LNCAP (cell line): ENCODE results near the gene PPP2R5C.

Experiments
- TF ChIP-seq, protein P1 (sequence below): fragments of 450-650 bp; IDR thresholded peaks from 2 replicates; pipeline ENCODE4 v1.5.1; 2017; ENCODE audit warnings: mild to moderate bottlenecking

PPP2R5C gene

DNA sequence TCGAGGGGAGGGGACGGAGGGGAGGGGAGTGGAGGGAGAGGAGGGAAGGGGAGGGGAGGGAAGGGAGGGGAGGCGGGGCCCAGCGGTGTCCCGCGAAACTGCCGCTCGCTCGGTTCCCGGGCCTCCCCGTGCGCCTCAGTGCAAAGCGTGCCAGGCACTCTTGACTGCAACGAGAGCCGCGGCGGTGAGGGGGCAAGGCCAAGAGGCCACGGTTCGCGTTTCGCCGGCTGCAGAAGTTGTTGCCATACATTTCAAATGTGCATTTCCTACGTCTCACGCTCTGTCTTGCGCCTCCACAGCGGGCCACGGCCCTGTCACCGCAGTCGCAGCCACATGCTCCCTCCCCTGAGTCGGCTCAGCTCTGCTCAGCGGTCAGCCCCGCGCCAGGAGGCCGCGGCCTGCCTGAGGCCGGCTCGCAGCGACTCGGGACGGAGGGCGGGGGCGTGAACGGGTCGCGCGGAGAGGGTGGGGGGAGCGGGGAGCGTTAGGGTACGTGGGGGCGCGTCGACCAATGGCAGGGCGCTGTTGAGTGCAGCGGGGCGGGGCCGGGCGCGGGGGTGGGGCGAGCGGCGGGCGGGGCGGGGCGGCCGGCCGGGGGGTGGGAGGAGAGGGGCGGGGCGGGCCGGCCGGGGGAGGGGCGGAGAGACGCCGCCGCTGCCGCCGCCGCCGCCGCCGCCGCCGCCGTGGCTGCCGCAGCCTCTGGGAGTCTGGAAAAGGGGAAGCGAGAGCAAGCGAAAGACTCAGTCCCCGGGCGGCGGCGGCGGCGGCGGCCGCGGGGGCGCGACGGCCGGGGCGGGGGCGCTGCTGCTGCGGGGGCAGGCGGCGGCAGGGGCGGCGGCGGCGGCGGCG, at the start of gene PPP2R5C:
TSS of gene PPP2R5C (plus strand) at position 678 of the 849 bp plus-strand sequence. CDS start 185 bp downstream, outside the sequence.
- TF ChIP-seq, protein P1, sequence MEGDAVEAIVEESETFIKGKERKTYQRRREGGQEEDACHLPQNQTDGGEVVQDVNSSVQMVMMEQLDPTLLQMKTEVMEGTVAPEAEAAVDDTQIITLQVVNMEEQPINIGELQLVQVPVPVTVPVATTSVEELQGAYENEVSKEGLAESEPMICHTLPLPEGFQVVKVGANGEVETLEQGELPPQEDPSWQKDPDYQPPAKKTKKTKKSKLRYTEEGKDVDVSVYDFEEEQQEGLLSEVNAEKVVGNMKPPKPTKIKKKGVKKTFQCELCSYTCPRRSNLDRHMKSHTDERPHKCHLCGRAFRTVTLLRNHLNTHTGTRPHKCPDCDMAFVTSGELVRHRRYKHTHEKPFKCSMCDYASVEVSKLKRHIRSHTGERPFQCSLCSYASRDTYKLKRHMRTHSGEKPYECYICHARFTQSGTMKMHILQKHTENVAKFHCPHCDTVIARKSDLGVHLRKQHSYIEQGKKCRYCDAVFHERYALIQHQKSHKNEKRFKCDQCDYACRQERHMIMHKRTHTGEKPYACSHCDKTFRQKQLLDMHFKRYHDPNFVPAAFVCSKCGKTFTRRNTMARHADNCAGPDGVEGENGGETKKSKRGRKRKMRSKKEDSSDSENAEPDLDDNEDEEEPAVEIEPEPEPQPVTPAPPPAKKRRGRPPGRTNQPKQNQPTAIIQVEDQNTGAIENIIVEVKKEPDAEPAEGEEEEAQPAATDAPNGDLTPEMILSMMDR = no peak

DNA sequence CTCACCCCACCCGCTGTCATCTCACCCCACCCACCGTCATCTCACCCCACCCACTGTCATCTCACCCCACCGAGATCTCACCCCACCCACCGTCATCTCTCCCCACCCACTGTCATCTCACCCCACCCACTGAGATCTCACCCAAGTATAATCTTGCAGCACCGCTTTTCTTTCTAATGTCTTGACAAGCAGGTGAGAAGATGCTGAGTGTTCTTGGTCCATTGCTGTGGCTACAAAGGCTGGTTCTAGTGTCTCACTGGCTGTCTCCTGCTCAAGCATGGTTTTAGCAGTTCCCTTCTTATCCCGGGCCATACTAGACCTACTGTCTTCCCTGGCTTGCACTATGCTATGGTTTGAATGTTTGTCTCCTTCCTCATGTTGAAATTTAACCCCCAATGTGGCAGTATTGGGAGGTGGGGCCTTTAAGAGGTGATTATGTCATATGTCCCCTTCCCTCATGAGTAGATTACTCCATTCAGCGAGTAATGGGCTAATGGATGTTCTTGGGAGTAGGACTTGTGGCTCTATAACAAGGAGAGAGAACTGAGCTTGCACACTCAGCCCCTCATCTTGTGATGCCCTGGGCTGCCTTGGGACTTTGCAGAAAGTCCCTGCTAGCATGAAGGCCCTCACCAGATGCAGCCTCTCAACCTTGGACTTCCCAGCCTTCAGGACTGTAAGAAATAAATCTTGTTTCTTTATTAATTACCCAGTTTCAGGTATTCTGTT, 47.7 kb upstream of the PPP2R5C start:
- TF ChIP-seq, protein P1 = no peak

DNA sequence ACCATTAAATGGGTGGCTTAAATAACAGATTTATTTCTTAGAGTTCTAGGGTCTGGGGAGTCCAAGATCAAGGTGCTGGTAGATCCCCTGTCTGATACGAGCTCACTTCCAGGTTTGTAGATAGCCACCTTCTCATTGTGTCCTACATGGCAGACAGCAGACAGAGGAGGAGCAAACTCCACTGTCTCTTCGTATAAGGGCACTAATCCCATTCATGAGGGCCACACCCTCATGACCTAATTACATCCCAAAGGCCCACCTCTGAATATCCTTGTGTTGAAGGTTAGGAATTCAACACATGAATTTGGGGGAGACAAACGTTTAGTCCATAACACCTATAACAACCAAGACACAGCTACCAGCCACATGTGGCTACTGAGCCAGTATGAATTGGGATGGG, 47.1 kb upstream of the PPP2R5C start:
- TF ChIP-seq, protein P1 = no peak

DNA sequence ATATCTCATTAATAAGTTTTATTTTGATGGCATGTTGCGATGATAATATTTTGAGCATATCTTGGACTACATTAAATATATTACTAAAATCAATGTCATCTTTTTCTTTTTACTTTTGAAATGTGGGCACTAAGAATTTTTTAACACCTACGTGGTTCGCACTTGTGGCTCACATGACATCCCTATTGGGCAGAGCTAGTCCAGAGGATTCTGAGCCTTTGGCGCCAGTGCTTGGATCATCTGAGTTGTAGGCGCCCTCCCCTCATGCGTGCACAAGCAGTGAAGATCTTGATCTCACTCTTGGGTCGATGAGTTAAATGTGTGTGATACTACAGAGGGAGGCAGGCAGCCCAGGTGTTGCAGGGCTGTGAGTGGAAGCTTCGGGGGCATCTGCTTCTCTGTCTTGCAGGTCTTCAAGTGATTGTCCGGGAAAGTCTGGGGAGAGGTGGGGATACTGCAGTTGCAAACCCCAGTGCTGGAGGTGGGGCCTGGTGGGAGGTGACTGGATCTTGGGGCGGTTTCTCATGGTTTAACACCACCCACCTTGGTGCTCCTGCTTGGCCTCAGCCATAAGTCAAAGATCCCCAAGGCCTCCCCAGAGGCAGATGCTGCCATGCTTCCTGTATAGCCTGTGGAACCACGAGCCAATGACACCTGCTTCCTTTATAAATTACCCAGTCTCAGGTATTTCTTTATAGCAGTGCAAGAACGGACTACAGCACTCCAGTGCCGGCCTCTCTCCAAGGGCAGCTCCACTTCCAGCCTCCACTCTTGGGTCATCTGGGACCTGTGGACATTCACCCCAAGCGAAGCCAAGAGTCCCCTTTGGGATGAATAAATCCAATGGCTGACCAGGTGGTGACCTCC, 46.1 kb upstream of the PPP2R5C start:
- TF ChIP-seq, protein P1 = no peak

DNA sequence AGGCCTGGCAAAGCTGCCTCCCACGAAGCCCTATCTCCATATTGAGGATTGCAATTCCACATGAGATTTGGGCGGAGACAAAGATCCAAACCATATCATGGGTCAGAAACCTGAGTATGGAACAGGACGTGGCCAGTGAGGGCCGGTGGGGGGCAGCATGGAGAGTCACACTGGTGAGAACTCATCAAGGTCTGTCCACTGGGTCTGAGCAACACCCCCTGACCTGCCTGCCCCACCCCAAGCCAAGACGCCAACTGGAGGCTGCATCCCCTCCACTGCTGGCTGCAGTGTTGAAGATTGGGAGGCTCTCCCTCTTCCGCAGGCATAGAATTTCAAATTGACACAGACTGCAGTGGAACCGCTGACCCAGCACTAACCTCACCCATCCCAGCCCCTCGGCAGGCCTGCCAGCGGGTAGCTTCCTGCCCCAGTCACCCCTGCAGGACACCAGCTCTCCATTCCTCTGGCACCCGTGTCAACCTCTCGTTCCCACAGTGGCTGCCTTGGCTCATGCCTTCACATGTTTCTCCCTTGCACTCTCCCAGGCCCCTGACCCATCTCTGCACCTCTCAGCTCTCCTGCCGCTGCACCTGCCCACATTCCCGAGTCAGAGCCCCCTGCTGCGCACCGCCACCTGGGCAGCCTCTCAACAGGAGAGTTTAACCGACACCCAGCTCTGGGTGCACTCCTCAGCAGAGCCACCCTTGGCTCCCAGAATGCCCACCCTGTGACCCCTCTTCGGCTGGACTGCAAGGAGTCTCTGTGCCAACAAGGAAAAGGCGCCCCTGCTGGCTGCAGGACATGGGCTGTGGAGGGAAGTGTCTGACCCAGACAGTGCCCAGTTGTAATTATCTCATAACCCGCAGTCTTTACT, 45.2 kb upstream of the PPP2R5C start:
- TF ChIP-seq, protein P1 = no peak

DNA sequence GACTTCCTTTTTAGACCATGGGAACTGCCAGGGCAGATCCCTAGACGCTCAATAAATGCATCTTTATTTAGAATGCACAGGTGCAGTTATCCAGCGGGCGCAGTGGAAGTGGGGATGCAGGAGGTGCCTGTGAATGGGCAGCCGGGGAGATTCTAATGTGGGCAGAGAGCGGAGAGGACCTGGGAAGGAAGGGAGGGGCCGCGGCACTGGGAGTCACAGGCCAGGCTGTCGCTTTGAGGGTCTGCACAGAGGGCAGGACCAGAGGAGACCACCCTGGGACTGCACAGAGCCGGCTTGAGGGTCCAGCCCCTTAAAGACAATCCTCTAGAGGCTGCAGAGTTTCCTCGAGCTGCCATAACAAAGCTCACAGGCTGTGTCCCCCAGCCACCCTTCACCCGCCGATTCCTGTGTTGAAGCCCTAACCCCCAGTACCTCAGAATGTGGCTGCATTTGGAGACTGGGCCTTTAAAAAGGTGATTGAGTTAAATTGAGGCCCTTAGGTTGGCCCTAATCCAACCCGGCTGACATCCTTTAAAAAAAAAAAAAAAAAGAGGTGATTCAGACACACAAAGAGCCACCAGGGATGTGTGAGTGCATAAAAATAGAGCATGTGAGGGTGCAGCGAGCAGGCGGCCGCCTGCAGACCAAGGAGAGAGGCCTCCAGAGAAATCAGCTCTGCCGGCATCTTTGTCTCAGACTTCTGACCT, 44.4 kb upstream of the PPP2R5C start:
- TF ChIP-seq, protein P1 = no peak
